GM12801 (cell line): ENCODE results near the gene GRM4.

ENCODE experiments used
- TF ChIP-seq, protein P1 (sequence below): IDR thresholded peaks from one replicate; pipeline ENCODE4 v1.5.1; 2011; ENCODE audit warnings: control low read depth; ENCODE audit not compliant: insufficient read length; ENCODE audit errors: extremely low read depth

The GRM4 gene

GRCh38 chr6:33976437-33977360 lies 169.2 kb downstream of the GRM4 start:
- TF ChIP-seq, protein P1, sequence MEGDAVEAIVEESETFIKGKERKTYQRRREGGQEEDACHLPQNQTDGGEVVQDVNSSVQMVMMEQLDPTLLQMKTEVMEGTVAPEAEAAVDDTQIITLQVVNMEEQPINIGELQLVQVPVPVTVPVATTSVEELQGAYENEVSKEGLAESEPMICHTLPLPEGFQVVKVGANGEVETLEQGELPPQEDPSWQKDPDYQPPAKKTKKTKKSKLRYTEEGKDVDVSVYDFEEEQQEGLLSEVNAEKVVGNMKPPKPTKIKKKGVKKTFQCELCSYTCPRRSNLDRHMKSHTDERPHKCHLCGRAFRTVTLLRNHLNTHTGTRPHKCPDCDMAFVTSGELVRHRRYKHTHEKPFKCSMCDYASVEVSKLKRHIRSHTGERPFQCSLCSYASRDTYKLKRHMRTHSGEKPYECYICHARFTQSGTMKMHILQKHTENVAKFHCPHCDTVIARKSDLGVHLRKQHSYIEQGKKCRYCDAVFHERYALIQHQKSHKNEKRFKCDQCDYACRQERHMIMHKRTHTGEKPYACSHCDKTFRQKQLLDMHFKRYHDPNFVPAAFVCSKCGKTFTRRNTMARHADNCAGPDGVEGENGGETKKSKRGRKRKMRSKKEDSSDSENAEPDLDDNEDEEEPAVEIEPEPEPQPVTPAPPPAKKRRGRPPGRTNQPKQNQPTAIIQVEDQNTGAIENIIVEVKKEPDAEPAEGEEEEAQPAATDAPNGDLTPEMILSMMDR = no peak

GRCh38 chr6:33975661-33976436 lies 170.0 kb downstream of the GRM4 start:
- TF ChIP-seq, protein P1 = no peak

DNA sequence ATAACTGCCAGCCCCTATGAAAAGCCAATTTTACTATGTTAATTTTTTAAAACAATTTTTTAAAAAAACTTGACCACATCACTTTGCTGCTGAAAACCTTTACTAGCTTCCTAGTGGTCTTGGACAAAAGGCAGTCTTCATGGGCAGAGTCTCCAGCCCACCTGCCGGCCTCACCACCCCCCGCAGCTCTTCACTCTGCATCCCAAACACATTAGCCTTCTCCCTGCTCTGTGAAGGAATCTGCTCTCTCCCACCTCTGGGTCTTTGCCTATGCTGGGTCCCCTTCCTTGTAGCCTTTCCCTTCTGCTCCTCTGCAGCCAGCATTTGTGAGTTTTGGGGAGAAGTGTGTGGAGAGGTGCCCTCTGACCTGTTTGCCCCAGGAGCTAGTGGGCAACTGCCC lies 171.4 kb downstream of the GRM4 start:
- TF ChIP-seq, protein P1 = no peak

DNA sequence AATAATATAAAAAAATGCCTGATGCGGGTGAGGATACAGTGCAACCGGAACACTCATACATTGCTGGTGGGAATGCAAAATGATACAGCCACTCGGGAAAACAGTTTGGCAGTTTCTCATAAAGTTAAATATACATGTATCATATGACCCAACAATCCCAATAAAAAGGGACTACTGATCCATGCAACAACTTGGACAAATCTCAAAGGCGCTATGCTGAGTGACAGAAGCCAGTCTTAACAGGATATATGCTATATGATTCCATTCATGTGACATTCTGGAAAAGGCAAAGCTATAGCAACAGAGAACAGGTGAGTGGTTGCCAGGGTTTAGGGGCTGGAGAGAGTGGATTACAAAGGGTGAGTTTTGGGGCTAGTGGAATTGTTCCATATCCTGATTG lies 171.9 kb downstream of the GRM4 start:
- TF ChIP-seq, protein P1 = no peak

- TF ChIP-seq, protein P1 = no peak
These were observed 174.3 kb downstream of the GRM4 start for GRCh38 chr6:33971580-33971979.
